Activated T-helper 2 cell treated with anti-CD3 and anti-CD28 coated beads, Interferon-gamma antibody, Interleukin-2, Interleukin-4, amounts not matched to agents 10 μg/mL and 5 μg/mL and 100 μg/mL, durations not matched to agents 14 hours and 24 hours and 36 hours (primary cell): ENCODE results near the gene DNAJB9. TPM values are rescaled to one million over a fixed set of nuclear protein-coding genes. Genes with fewer than 3 reads are reported as not detected.
A peak's percentile ranks its signal among the peaks of the same experiment; 100 is the strongest.

Source experiments
- DNase-seq: peaks from one replicate; pipeline ENCODE4 v3.0.0; 2021; ENCODE audit warnings: low spot score
- H3K27ac Mint-ChIP-seq: one replicate; pipeline ENCODE4 v1.8.0; 2021; ENCODE audit warnings: mixed read lengths
- H3K27me3 Mint-ChIP-seq: one replicate; pipeline ENCODE4 v1.8.0; 2021; ENCODE audit warnings: low read depth, mixed read lengths
- H3K36me3 Mint-ChIP-seq: one replicate; pipeline ENCODE4 v1.8.0; 2021; ENCODE audit warnings: low read depth, mixed read lengths
- H3K4me1 Mint-ChIP-seq: one replicate; pipeline ENCODE4 v1.8.0; 2021; ENCODE audit warnings: low read depth, mixed read lengths
- H3K4me3 Mint-ChIP-seq: one replicate; pipeline ENCODE4 v1.8.0; 2021; ENCODE audit warnings: low read depth, mild to moderate bottlenecking, moderate library complexity, mixed read lengths
- H3K9me3 Mint-ChIP-seq: one replicate; pipeline ENCODE4 v1.8.0; 2021; ENCODE audit warnings: mixed read lengths
- intact Hi-C: fragments of 100-400 bp; cut with micrococcal nuclease; formaldehyde crosslinking; loops from one replicate; pipeline ENCODE4 v1.15.1; 2023
- total RNA-seq: library from RNA; stranded (reverse); gene quantifications from 2 replicates; pipeline ENCODE4 v1.2.3, GENCODE V29; 2022

Gene DNAJB9
- total RNA-seq, 1 donor from 2014 or later: 19.4 TPM

GRCh38 chr7:108598914-108599580 is 29.4 kb downstream of the DNAJB9 start:
- no peak for DNase-seq
- H3K9me3 Mint-ChIP-seq: no peaks in the 10 kb centered on the region
- H3K4me1 Mint-ChIP-seq: no peaks in the 10 kb centered on the region
- intact Hi-C loops: no loop called here
- H3K36me3 Mint-ChIP-seq: no peaks in the 10 kb centered on the region
- H3K4me3 Mint-ChIP-seq: no peak overlapping the region
- peaks cover 27% of the 10 kb centered on the region for H3K27me3 Mint-ChIP-seq
- no peak overlapping the region for H3K27ac Mint-ChIP-seq

- intact Hi-C loops: no loop called here
- DNase-seq: no peak
- Mint-ChIP-seq H3K9me3 (no peaks in the 10 kb centered on the region), H3K27me3 (peaks cover 27% of the 10 kb centered on the region), H3K36me3 (no peaks in the 10 kb centered on the region), H3K4me1 (peaks cover 6% of the 10 kb centered on the region), H3K27ac (no peak overlapping the region), H3K4me3 (no peak overlapping the region)
These were observed 30.7 kb downstream of the DNAJB9 start for GRCh38 chr7:108600399-108600798.

- intact Hi-C loops: no loop called here
- H3K27ac Mint-ChIP-seq: no peak overlapping the region
These were observed 34.1 kb downstream of the DNAJB9 start for GRCh38 chr7:108603656-108604306.

GRCh38 chr7:108604307-108605077 is 34.8 kb downstream of the DNAJB9 start:
- Mint-ChIP-seq H3K36me3 (no peaks in the 10 kb centered on the region), H3K4me1 (peaks cover 19% of the 10 kb centered on the region), H3K27ac (no peak overlapping the region), H3K9me3 (no peaks in the 10 kb centered on the region), H3K27me3 (peaks cover 10% of the 10 kb centered on the region), H3K4me3 (no peak overlapping the region)
- no peak for DNase-seq
- intact Hi-C loops: loop anchor here (5.0 kb wide), 1 partner anchor 32 kb away; no protein-coding TSS in a partner anchor

More at GRCh38 chr7:108603656-108604306, 34.1 kb downstream of the DNAJB9 start:
- no peaks in the 10 kb centered on the region for H3K9me3 Mint-ChIP-seq
- H3K36me3 Mint-ChIP-seq: no peaks in the 10 kb centered on the region
- peaks cover 16% of the 10 kb centered on the region for H3K27me3 Mint-ChIP-seq
- H3K4me1 Mint-ChIP-seq: peaks cover 19% of the 10 kb centered on the region
- no peak overlapping the region for H3K4me3 Mint-ChIP-seq
- DNase-seq: no peak

GRCh38 chr7:108605559-108606201 is 36.0 kb downstream of the DNAJB9 start:
- no peaks in the 10 kb centered on the region for H3K27me3 Mint-ChIP-seq
- DNase-seq: no peak
- H3K9me3 Mint-ChIP-seq: no peaks in the 10 kb centered on the region

GRCh38 chr7:108609643-108610042 is 40.0 kb downstream of the DNAJB9 start:
- no peaks in the 10 kb centered on the region for H3K36me3 Mint-ChIP-seq
- H3K9me3 Mint-ChIP-seq: no peaks in the 10 kb centered on the region
- intact Hi-C loops: loop anchor here (5.0 kb wide), 1 partner anchor 37 kb away; no protein-coding TSS in a partner anchor
- no peak overlapping the region for H3K27ac Mint-ChIP-seq
- DNase-seq: no peak
- peaks cover 18% of the 10 kb centered on the region for H3K27me3 Mint-ChIP-seq
- H3K4me1 Mint-ChIP-seq: peaks cover 21% of the 10 kb centered on the region
- no peak overlapping the region for H3K4me3 Mint-ChIP-seq

More at GRCh38 chr7:108605559-108606201, 36.0 kb downstream of the DNAJB9 start:
- Mint-ChIP-seq H3K4me3 (no peak overlapping the region), H3K4me1 (peaks cover 19% of the 10 kb centered on the region), H3K36me3 (no peaks in the 10 kb centered on the region), H3K27ac (peak overlapping the region; percentile 39)
- intact Hi-C loops: loop anchor here (5.0 kb wide), 1 partner anchor 33 kb away; no protein-coding TSS in a partner anchor

- Mint-ChIP-seq H3K4me3 (no peak overlapping the region), H3K27me3 (peaks cover 20% of the 10 kb centered on the region), H3K9me3 (no peaks in the 10 kb centered on the region), H3K36me3 (no peaks in the 10 kb centered on the region), H3K4me1 (peaks cover 7% of the 10 kb centered on the region), H3K27ac (no peak overlapping the region)
- DNase-seq: no peak
- intact Hi-C loops: no loop called here
These were observed 41.6 kb downstream of the DNAJB9 start for GRCh38 chr7:108611268-108611667.

GRCh38 chr7:108613147-108613948 is 43.7 kb downstream of the DNAJB9 start:
- Mint-ChIP-seq H3K4me1 (peaks cover 2% of the 10 kb centered on the region), H3K4me3 (no peak overlapping the region), H3K27me3 (peaks cover 26% of the 10 kb centered on the region), H3K9me3 (no peaks in the 10 kb centered on the region), H3K36me3 (no peaks in the 10 kb centered on the region), H3K27ac (no peak overlapping the region)
- no peak for DNase-seq
- intact Hi-C loops: no loop called here

- intact Hi-C loops: no loop called here
- H3K27ac Mint-ChIP-seq: no peak overlapping the region
- no peaks in the 10 kb centered on the region for H3K9me3 Mint-ChIP-seq
- no peak overlapping the region for H3K4me3 Mint-ChIP-seq
- H3K36me3 Mint-ChIP-seq: no peaks in the 10 kb centered on the region
- DNase-seq: no peak
- H3K27me3 Mint-ChIP-seq: peaks cover 29% of the 10 kb centered on the region
- H3K4me1 Mint-ChIP-seq: peaks cover 2% of the 10 kb centered on the region
These were observed 44.3 kb downstream of the DNAJB9 start for GRCh38 chr7:108613949-108614381.

GRCh38 chr7:108614896-108615295 is 45.2 kb downstream of the DNAJB9 start:
- H3K36me3 Mint-ChIP-seq: no peaks in the 10 kb centered on the region

GRCh38 chr7:108618056-108618455 is 48.4 kb downstream of the DNAJB9 start:
- no peaks in the 10 kb centered on the region for H3K9me3 Mint-ChIP-seq
- intact Hi-C loops: no loop called here
- no peak for DNase-seq
- no peak overlapping the region for H3K4me3 Mint-ChIP-seq
- H3K27ac Mint-ChIP-seq: no peak overlapping the region
- peaks cover under 1% of the 10 kb centered on the region for H3K4me1 Mint-ChIP-seq
- no peaks in the 10 kb centered on the region for H3K36me3 Mint-ChIP-seq
- peaks cover 18% of the 10 kb centered on the region for H3K27me3 Mint-ChIP-seq

More at GRCh38 chr7:108614896-108615295, 45.2 kb downstream of the DNAJB9 start:
- Mint-ChIP-seq H3K9me3 (no peaks in the 10 kb centered on the region), H3K27me3 (peaks cover 29% of the 10 kb centered on the region), H3K4me1 (peaks cover 2% of the 10 kb centered on the region), H3K27ac (no peak overlapping the region), H3K4me3 (no peak overlapping the region)
- intact Hi-C loops: no loop called here
- no peak for DNase-seq

GRCh38 chr7:108623220-108623619 is 53.5 kb downstream of the DNAJB9 start:
- no peak for DNase-seq
- Mint-ChIP-seq H3K36me3 (no peaks in the 10 kb centered on the region), H3K4me3 (no peak overlapping the region), H3K4me1 (no peaks in the 10 kb centered on the region), H3K27me3 (peaks cover 17% of the 10 kb centered on the region), H3K9me3 (no peaks in the 10 kb centered on the region), H3K27ac (no peak overlapping the region)
- intact Hi-C loops: no loop called here
